SHP77 treated with DMSO at 0.1 percent for 48 hours (cell line): ENCODE results near the gene ATP2A3.

ENCODE experiments used
- DNase-seq: peaks from one replicate; lab custom pipeline; 2025; lab: John Stamatoyannopoulos, UW

The ATP2A3 gene

DNA sequence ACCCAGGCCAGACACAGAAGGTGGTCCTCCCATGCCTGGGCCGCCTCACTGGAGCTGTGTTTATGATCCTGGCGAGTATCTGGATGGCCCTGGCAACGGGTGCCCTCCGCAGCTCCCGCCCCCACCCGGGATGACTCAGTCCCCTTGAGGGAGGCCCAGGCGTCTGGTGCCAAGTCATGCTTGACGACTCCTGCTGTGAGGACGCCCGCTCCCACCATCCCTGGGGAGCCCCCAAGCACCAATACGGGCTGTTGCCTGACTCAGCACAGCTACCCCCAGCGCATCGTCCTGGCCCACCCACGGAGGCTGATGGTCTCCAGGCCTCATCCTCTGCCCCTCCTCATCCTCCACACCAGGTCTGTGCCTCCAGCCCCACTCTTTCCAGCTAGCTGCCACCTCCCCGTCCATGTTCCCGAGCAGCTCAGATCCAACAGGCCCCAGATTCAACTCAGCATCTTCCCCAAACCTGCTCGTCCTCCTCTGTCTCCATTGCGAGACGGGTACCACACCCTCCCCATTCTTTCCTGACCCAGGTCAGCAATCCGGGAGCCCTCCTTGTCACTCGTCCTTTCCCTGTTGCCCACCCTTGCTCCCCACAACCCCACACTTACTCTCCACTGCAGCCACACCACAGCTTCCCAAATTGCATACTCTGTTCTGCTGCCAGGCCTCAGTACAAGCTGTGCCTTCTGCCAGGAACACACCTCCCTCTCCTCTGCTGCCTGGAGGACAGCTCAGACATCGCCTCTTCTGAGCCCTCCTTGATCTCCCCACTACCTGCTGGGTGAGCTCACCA, 74.0 kb downstream of the ATP2A3 start:
- DNase-seq: peak; percentile 20

DNA sequence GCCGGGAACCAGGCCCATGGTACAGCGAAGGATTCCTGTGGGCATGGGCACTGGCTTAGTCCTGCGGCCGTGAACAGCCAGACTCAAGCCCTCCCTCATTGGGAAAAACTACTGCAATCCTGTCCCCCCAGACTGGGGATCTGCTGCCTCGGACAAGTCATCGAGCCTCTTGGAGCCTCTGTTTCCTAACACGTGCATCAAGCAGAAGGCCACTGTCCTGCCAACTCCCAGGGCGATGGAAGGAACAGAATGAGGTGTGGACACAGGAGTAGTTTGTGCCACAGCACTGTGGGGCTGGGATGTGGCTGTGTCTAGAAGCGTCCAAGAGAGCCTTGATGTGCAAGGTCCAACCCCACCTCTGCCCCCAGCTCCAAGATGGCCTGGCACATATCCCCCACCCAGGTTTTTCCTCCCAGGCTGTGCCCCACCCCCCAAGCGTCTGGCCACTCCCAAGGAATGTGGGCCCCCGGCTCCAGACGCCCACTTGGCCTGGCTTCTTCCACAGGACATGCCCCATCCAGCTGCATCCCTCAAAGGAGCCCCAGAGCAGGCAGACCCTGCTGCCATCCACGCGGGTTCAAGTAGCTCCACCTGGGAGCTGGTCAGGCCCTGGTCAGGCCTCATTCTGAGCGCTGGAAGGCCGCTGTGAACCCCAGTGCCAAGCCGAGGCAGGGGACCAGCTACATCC, 74.8 kb downstream of the ATP2A3 start:
- DNase-seq: no peak

DNA sequence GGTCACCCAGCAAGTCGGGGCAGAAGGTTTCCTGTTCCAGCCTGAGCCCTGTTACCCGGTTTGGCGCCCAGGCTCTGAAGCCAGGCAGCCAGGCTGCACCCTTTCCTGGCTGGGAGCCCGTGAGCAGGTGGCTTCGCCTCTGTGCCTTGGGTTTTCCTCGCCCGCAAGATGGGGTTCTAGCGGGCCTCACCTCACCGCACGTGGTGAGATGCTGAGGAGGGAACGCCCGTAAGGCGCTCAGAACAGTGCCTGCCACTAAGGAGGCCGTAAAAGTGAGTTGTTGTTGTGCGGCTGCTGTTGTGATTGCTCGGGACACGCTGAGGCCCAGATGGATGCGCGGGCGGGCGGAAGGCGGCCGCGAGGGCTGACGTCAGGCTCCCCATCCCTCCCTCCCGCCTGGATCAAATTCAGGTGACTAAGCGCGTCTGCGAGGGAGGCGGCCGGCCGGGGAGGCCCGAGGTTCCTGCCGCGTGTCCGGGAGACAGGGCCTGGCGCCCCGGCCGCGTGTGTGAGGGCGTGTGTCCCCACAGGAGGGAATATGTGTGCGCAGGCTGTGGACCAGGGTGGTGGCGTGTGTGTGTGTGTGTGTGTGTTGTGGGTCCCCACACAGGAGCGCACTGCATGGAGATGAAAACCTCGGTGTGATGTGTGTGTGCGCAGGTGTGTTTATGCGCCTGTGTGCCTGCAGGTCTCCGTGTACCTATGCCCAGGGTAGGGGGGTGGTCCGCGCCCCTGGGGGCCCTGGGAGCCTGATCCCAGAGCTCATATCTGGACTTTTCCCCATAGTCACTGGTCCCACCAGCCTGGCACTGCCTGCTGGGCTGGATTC, 75.7 kb downstream of the ATP2A3 start:
- DNase-seq: peak; percentile 84

DNA sequence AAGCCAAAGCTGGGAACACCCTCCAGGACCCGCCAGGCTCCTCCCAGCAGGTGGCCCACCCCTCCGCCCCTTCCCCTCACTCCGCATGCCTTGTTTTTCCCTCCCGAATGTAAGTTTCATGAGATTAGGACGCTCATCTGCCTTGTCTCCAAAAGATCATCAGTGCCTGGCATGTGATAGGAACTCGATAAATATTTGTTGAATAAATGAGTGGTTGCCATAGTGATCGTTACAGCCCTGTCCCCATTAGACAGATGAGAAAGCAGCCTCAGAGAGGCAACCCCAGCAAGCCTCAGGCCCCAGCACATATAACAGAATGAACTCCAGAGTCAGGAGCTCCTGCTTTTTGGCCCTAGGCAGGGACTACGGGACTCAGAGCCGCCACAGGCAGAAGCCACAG, 76.4 kb downstream of the ATP2A3 start:
- DNase-seq: peak; percentile 50

DNA sequence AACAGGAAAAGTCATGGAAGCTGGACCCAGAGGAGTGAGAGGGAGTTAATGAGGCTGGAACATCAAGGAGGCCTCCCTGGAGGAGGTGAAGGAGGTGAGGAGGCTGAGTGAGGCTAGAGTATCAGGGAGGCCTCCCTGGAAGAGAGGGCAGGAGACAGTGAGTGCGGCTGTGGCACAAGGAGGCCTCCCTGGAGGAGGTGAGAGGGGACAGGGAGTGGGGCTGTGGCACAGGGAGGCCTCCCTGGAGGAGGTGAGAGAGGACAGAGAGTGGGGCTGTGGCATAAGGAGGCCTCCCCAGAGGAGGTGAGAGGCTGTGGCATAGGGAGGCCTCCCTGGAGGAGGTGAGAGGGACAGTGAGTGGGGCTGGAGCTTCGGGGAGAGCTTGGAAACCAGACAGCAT, 76.8 kb downstream of the ATP2A3 start:
- no peak for DNase-seq

DNA sequence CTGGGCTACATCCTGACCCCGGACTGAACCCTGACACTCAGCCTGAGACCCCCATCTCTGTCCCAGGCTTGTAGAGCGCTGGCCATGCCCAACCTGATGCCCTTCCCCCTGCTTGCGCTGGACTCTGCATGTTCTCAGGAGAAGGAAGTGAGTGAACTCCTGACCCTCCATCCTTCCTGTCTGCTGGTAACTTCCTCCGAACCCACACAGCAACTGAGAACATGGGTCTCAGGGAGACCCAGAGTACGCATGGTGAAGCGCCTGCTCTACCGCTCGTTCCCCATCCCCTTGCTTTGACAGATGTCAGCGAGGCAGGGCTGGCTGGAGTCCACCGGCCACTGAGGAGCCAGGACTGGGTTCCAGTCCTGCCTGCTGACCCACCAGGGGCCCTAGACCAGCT, 77.5 kb downstream of the ATP2A3 start:
- no peak for DNase-seq

DNA sequence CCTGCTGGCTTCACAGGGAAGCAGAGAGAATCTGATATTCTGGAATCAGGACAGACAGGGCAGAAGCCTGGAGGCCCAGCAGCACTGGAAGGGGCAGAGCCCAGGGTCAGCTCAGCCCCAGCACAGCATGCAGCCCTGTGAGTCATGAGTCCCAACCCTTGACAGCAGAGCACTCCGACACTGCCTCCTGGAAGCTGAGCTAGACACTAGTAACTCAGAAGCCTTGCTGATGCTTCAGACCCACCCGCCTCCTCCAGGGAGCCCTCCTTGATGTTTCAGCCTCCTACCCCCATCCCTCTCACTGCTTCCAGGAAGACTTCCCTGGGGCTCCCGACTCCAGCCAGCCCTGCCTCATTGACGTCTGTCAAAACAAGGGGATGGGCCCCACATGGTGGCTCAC, 78.3 kb downstream of the ATP2A3 start:
- DNase-seq: no peak

DNA sequence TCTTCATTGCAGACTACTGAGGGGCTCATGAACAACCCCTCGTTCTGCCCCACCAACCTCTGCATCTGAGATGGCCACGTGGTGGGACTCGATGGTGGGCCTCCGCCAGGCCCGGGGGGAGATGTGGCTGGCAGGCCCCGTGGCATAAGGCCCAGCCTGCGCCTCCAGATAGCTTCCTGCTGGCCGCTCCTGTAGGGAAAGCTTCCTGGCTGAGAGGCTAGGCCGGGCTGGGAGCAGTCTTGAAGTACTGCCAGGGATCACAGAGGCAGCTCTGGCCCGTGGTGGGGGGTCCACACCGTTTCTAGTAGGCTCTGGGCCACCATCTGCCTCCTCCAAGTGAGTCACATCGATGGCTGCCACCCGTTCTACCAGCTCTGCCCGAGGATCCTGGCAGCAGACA, 79.0 kb downstream of the ATP2A3 start:
- no peak for DNase-seq

DNA sequence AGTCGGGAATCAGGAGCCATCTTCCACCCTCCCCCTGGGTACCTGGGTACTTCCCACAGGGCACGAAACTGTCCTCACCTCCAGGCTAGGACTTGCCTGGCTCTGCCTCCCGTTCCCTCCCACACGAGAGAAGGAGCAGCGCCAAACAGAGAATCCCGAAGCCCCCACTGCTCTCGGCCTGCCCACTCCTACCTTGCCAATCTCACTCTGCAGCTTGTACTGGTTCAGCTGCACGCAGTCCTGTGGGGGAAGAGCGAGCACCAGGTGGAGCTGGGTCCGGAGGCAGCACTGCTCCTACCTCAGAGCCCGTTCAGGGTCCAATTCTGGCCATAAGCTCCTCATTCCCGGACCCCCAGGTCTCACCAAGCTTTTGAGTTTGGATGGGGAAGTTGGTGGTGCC, 80.0 kb downstream of the ATP2A3 start:
- no peak for DNase-seq

DNA sequence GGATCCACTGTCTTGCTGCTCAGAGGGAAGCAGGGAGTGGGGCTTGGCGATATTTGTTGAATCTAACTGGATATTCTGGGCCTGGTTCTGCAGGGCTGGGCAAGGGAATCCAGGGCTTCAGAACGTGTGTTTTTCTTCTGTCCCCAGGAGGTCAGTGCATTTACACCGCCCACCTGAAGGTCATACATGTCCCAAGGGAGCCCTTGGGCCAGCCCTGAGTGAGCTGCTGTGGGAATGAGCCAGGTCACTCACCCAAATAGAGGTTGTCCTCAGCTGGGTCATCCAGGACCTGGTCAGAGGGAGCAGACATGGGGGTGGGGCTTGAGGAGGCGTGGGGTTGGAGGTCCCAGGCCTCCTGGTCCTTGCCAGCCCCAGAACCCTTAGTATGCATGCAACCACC, 82.0 kb downstream of the ATP2A3 start:
- DNase-seq: no peak

DNA sequence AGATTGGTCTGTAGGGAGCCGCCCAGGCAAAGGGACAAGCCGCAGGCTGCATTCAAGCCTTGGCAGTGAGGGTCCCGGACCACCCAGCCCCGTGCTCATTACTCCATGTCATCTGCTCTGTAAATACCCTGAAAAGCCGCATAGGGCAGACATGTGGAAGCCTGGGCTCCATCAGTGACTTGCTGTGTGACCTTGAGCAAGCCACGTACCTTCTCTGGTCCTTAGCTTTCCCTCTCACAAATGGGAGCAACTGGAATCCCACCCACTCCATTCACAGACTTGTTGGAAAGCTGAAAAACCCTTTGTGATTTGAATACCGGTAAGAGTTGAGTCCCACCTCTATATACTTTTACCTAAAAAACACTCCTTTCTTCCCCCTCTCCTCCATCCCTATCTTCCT, 83.3 kb downstream of the ATP2A3 start:
- no peak for DNase-seq

DNA sequence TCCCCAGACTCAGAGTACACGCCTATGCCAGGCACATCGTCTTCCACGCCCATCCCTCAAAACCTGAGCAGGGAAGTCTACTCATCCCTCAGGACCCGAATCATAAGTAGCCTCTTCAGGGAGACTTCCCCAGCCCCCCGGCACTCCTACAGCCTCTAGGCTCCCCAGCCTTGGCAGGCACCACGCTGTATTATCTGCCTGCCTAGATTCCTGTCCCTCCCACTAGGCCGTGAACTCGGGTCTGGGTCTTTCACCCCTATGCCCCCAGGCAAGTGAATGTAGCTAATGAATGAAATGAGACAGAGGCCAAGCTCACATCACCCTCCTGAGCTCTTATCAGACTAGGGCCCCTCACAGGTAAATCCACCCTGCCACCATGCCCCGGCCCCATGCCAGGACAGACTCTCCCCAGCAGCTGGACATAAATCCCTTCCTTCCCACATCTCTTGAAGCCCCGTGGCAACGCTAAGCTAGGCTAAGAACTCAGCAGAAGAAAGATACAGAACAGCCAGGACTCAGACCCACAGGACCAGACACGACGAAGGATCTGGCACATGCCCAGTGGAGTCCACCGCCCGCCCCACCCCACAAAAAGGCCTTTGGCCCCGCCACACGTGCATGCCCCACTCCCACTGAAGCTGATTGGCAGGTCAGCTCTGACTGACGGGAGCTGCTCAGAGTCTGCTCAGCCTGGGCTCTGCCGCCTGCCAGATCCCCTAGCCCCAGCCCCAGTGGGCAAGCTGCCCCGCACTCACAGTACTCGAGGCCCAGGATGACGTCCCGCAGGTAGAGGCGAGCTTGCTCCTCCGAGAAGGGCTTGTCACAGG, 84.4 kb downstream of the ATP2A3 start:
- DNase-seq: no peak

DNA sequence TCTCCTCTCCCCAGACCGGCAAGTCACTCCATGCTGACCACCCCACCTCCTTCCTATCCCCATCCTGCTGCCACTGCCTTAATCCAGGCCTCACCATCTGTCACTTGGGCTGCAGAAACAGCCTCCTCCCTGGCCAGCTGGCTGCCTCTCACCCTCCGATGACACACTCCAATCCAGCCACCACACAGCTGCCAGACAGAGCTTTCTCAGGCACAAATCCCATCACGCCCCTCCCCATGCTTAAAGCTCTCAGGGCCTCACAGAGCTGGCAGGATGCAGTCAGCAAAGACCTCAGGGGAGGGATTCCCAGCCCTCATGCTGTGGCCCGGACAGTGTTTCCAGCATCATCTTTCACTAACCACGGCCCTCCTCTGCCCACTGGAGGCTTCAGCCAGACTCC, 85.1 kb downstream of the ATP2A3 start:
- peak; percentile 72 for DNase-seq

DNA sequence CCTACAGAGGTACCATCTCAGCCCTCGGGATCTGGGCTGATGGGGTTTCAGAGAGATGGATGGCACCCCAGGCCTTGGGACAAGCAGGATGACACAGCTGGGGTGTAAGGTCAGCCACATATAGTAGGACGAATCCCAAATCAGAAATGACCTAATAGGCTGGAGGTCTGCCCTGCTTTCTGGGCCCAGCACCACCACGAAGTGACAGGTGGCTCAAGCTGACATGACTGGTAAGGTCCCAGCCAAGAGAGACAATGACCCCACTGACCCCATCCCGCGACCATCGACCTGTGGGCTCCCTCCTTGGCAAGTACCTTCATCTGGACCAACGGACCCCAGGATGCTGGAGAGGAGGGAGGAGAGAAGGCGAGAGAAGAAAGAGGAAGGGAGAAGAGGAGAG, 87.0 kb downstream of the ATP2A3 start:
- DNase-seq: no peak

DNA sequence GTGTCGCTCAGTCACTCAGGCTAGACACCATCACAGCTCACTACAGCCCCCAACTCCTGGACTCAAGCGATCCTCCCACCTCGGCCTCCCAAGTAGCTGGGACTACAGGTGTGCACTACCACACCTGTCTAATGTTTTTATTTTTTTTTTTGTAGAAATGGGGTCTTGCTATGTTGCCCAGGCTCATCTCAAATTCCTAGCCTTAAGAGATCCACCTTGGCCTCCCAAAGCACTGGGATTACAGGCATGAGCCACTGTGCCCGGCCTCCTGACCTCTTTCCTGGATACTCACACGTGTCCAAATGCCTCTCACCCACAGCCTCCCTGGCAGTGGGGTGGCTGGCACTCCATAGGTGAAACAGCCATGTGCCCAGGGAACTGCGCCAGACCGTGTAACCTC, 88.9 kb downstream of the ATP2A3 start:
- DNase-seq: no peak
